ENCODE data around the gene CFAP92. TPM values are rescaled to one million over a fixed set of nuclear protein-coding genes. Genes with fewer than 3 reads are reported as not detected.
A peak's percentile ranks its signal among the peaks of the same experiment; 100 is the strongest.

CFAP92 gene
- total RNA-seq, 1 donor from 2014 or later: not detected

- H3K9me3 Mint-ChIP-seq: no peaks in the 10 kb centered on the region
- DNase-seq: no peak
- H3K4me1 Mint-ChIP-seq: peaks cover 6% of the 10 kb centered on the region
- no peak overlapping the region for H3K27ac Mint-ChIP-seq
- H3K4me3 Mint-ChIP-seq: no peak overlapping the region
- peaks cover 8% of the 10 kb centered on the region for H3K27me3 Mint-ChIP-seq
- intact Hi-C loops (cut with micrococcal nuclease): loop anchor here (1.0 to 5.0 kb wide), 3 partner anchors 46 to 277 kb away; partner anchors contain the start of genes COPG1 and ISY1
- no peaks in the 10 kb centered on the region for H3K36me3 Mint-ChIP-seq (ENCODE audit: low read depth)
Observed at GRCh38 chr3:128970740-128971047, 23.2 kb downstream of the CFAP92 start.

GRCh38 chr3:128969993-128970739 is 23.7 kb downstream of the CFAP92 start:
- H3K9me3 Mint-ChIP-seq: no peaks in the 10 kb centered on the region
- H3K36me3 Mint-ChIP-seq (ENCODE audit: low read depth): no peaks in the 10 kb centered on the region
- no peak overlapping the region for H3K4me3 Mint-ChIP-seq
- H3K27me3 Mint-ChIP-seq: peaks cover 5% of the 10 kb centered on the region
- intact Hi-C loops (cut with micrococcal nuclease): loop anchor here (1.0 to 5.0 kb wide), 3 partner anchors 46 to 277 kb away; partner anchors contain the start of genes COPG1 and ISY1
- DNase-seq: peak; percentile 90
- no peak overlapping the region for H3K27ac Mint-ChIP-seq
- peaks cover 6% of the 10 kb centered on the region for H3K4me1 Mint-ChIP-seq

- H3K4me3 Mint-ChIP-seq: no peak overlapping the region
- H3K27me3 Mint-ChIP-seq: peaks cover 4% of the 10 kb centered on the region
- intact Hi-C loops (cut with micrococcal nuclease): no loop called here
- no peak overlapping the region for H3K27ac Mint-ChIP-seq
- no peak for DNase-seq
- H3K36me3 Mint-ChIP-seq (ENCODE audit: low read depth): no peaks in the 10 kb centered on the region
- H3K4me1 Mint-ChIP-seq: peaks cover 5% of the 10 kb centered on the region
- H3K9me3 Mint-ChIP-seq: no peaks in the 10 kb centered on the region
Observed at GRCh38 chr3:128967748-128968355, 26.0 kb downstream of the CFAP92 start.

- Mint-ChIP-seq H3K36me3 (ENCODE audit: low read depth) (no peaks in the 10 kb centered on the region), H3K27ac (no peak overlapping the region), H3K27me3 (peaks cover 7% of the 10 kb centered on the region), H3K4me1 (peaks cover 5% of the 10 kb centered on the region), H3K9me3 (no peaks in the 10 kb centered on the region), H3K4me3 (no peak overlapping the region)
- intact Hi-C loops (cut with micrococcal nuclease): no loop called here
- no peak for DNase-seq
Observed at GRCh38 chr3:128965818-128966217, 28.1 kb downstream of the CFAP92 start.

GRCh38 chr3:128965280-128965679 is 28.6 kb downstream of the CFAP92 start:
- Mint-ChIP-seq H3K36me3 (ENCODE audit: low read depth) (no peaks in the 10 kb centered on the region), H3K9me3 (no peaks in the 10 kb centered on the region), H3K27me3 (peaks cover 10% of the 10 kb centered on the region), H3K4me1 (peaks cover 5% of the 10 kb centered on the region), H3K27ac (no peak overlapping the region), H3K4me3 (no peak overlapping the region)
- no peak for DNase-seq
- intact Hi-C loops (cut with micrococcal nuclease): no loop called here

GRCh38 chr3:128956440-128956839 is 37.4 kb downstream of the CFAP92 start:
- Mint-ChIP-seq H3K4me3 (no peak overlapping the region), H3K9me3 (no peaks in the 10 kb centered on the region), H3K27ac (no peak overlapping the region), H3K4me1 (no peaks in the 10 kb centered on the region), H3K27me3 (peaks cover 15% of the 10 kb centered on the region), H3K36me3 (ENCODE audit: low read depth) (no peaks in the 10 kb centered on the region)
- intact Hi-C loops (cut with micrococcal nuclease): no loop called here
- no peak for DNase-seq

- no peak overlapping the region for H3K27ac Mint-ChIP-seq
- H3K27me3 Mint-ChIP-seq: peaks cover 10% of the 10 kb centered on the region
- DNase-seq: peak; percentile 75
- intact Hi-C loops (cut with micrococcal nuclease): no loop called here
- no peaks in the 10 kb centered on the region for H3K36me3 Mint-ChIP-seq (ENCODE audit: low read depth)
- H3K9me3 Mint-ChIP-seq: no peaks in the 10 kb centered on the region
- no peak overlapping the region for H3K4me3 Mint-ChIP-seq
- no peaks in the 10 kb centered on the region for H3K4me1 Mint-ChIP-seq
Observed at GRCh38 chr3:128950223-128950938, 43.5 kb downstream of the CFAP92 start.

- Mint-ChIP-seq H3K36me3 (ENCODE audit: low read depth) (no peaks in the 10 kb centered on the region), H3K27me3 (peaks cover 10% of the 10 kb centered on the region), H3K27ac (no peak overlapping the region), H3K4me1 (no peaks in the 10 kb centered on the region), H3K9me3 (no peaks in the 10 kb centered on the region), H3K4me3 (no peak overlapping the region)
- intact Hi-C loops (cut with micrococcal nuclease): no loop called here
- DNase-seq: no peak
Observed at GRCh38 chr3:128949158-128949557, 44.7 kb downstream of the CFAP92 start.

GRCh38 chr3:128946411-128946810 is 47.5 kb downstream of the CFAP92 start:
- Mint-ChIP-seq H3K4me1 (no peaks in the 10 kb centered on the region), H3K9me3 (no peaks in the 10 kb centered on the region), H3K27ac (no peak overlapping the region), H3K4me3 (no peak overlapping the region), H3K27me3 (peaks cover 12% of the 10 kb centered on the region), H3K36me3 (ENCODE audit: low read depth) (no peaks in the 10 kb centered on the region)
- intact Hi-C loops (cut with micrococcal nuclease): no loop called here
- no peak for DNase-seq

GRCh38 chr3:128945878-128946175 is 48.0 kb downstream of the CFAP92 start:
- no peaks in the 10 kb centered on the region for H3K36me3 Mint-ChIP-seq (ENCODE audit: low read depth)
- DNase-seq: no peak
- H3K4me3 Mint-ChIP-seq: no peak overlapping the region
- H3K9me3 Mint-ChIP-seq: no peaks in the 10 kb centered on the region
- intact Hi-C loops (cut with micrococcal nuclease): no loop called here
- peaks cover 12% of the 10 kb centered on the region for H3K27me3 Mint-ChIP-seq
- no peaks in the 10 kb centered on the region for H3K4me1 Mint-ChIP-seq
- H3K27ac Mint-ChIP-seq: no peak overlapping the region

- Mint-ChIP-seq H3K36me3 (ENCODE audit: low read depth) (no peaks in the 10 kb centered on the region), H3K9me3 (no peaks in the 10 kb centered on the region), H3K4me1 (no peaks in the 10 kb centered on the region), H3K4me3 (no peak overlapping the region), H3K27me3 (peaks cover 15% of the 10 kb centered on the region), H3K27ac (no peak overlapping the region)
- intact Hi-C loops (cut with micrococcal nuclease): no loop called here
- no peak for DNase-seq
Observed at GRCh38 chr3:128945041-128945877, 48.6 kb downstream of the CFAP92 start.

- H3K27ac Mint-ChIP-seq: no peak overlapping the region
- no peak overlapping the region for H3K4me3 Mint-ChIP-seq
- H3K27me3 Mint-ChIP-seq: peaks cover 11% of the 10 kb centered on the region
- H3K9me3 Mint-ChIP-seq: no peaks in the 10 kb centered on the region
- H3K4me1 Mint-ChIP-seq: no peaks in the 10 kb centered on the region
- intact Hi-C loops (cut with micrococcal nuclease): no loop called here
- no peaks in the 10 kb centered on the region for H3K36me3 Mint-ChIP-seq (ENCODE audit: low read depth)
- DNase-seq: no peak
Observed at GRCh38 chr3:128942161-128942952, 51.5 kb downstream of the CFAP92 start.

GRCh38 chr3:128940252-128940651 is 53.6 kb downstream of the CFAP92 start:
- Mint-ChIP-seq H3K27ac (no peak overlapping the region), H3K4me3 (no peak overlapping the region), H3K4me1 (no peaks in the 10 kb centered on the region), H3K36me3 (ENCODE audit: low read depth) (no peaks in the 10 kb centered on the region), H3K9me3 (no peaks in the 10 kb centered on the region), H3K27me3 (peaks cover 11% of the 10 kb centered on the region)
- no peak for DNase-seq
- intact Hi-C loops (cut with micrococcal nuclease): no loop called here

Measured in activated CD4-positive, alpha-beta T cell treated with anti-CD3 and anti-CD28 coated beads, Interleukin-2, amount 10 ng/mL, durations not matched to agents 24 days and 14 days (primary cell).